Ovary (tissue), 3 donors: Measurements from ENCODE around the gene MTF1.

Source experiments
- CTCF ChIP-seq, 3 donors: fragments of 450-650 bp in 2 of 3; fragments of 200-600 bp in 1 of 3; IDR thresholded peaks; one replicate each; pipeline versions ENCODE4 v1.5.1 to v1.8.0; 2016 to 2022; ENCODE audit warnings: antibody characterized with exemption in 3 of 3, mild to moderate bottlenecking in 1 of 3
- EP300 ChIP-seq: sonication (generic); formaldehyde crosslinking; IDR thresholded peaks from one replicate; pipeline ENCODE4 v1.6.1; 2017; ENCODE audit warnings: antibody characterized with exemption
- POLR2A ChIP-seq: fragments of 450-650 bp; IDR thresholded peaks from one replicate; pipeline ENCODE4 v1.6.1; 2017; ENCODE audit warnings: antibody characterized with exemption, mild to moderate bottlenecking, moderate library complexity
- donor health status: DM: no; HTN: no; CAD: no.

- TF ChIP-seq POLR2A (no peak), CTCF (IDR thresholded peaks at IDR 0.05) (no peak), EP300 (no peak)
Observed at GRCh38 chr1:37849480-37849879, 9.9 kb downstream of the MTF1 start.
